Neuron (in vitro differentiated cells): ENCODE measurements around the gene HIGD1B.

Experiments
- H2AFZ ChIP-seq: one replicate; pipeline ENCODE4 v1.6.1; 2013; ENCODE audit warnings: low read depth, mild to moderate bottlenecking, inconsistent platforms, low read length, moderate library complexity
- H3K27me3 ChIP-seq: one replicate; pipeline ENCODE4 v1.6.1; 2013; ENCODE audit warnings: low read length; ENCODE audit not compliant: insufficient read depth
- H3K36me3 ChIP-seq: one replicate; pipeline ENCODE4 v1.6.1; 2013; ENCODE audit warnings: low read length; ENCODE audit not compliant: insufficient read depth
- H3K4me1 ChIP-seq: one replicate; pipeline ENCODE4 v1.6.1; 2013; ENCODE audit warnings: low read length; ENCODE audit not compliant: insufficient read depth
- H3K4me3 ChIP-seq: 2 replicates; pipeline ENCODE4 v1.5.1; 2013; ENCODE audit warnings: mild to moderate bottlenecking, low read length, moderate library complexity
- H3K9me3 ChIP-seq: one replicate; pipeline ENCODE4 v1.6.1; 2013; ENCODE audit warnings: low read length

Gene HIGD1B

DNA sequence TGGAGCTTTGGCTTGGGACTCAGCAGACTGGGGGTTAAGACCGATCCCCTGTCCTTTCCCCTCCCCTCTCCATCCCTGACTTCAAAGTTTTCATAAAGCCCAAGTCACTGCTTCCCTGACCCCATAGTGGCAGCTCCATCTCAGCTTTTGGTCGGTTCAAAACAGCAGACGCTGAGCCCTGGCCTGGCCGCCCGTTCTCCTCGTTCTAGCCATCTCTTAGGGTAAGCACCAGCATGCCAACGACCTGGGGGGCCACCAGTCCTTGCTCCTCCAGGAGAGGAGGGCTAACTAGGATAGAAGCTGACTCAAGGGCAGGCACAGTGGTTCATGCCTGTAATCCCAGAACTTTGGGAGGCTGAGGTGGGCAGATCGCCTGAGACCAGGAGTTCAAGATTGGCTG is 1.5 kb upstream of the HIGD1B start:
- no peaks in the 10 kb centered on the region for H3K27me3 ChIP-seq
- no peak overlapping the region for H2AFZ ChIP-seq
- H3K9me3 ChIP-seq = no peaks in the 10 kb centered on the region
- H3K36me3 ChIP-seq = peaks cover 18% of the 10 kb centered on the region
- H3K4me3 ChIP-seq = no peak overlapping the region
- H3K4me1 ChIP-seq = peaks cover 6% of the 10 kb centered on the region

DNA sequence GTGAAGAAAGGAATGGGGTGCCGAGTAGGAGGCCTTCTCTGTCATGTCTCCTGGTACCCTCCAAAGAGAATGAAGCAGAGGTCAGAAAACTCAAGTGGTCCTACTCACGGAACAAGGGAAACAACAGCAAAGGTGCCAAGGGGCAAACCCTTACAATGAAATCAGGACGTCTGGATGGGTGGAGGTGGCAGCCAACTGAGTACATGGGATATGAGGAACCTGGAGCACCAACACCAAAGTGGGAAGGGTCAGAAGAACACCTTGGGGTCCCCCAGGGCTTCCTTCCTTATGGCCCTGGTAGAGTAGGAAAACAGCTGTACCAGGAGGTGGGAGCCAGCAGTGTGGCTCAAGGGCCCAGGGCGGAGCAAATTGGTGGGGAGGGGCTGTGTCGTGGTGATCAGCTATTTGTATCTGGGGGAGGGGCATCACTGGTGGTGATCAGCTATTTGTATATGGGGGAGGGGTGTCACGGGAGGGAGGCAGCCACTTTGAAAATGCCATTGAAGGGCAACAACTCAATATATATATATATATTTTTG is 643 bp downstream of the HIGD1B start:
- no peaks in the 10 kb centered on the region for H3K4me1 ChIP-seq
- no peaks in the 10 kb centered on the region for H3K9me3 ChIP-seq
- H3K4me3 ChIP-seq = no peak overlapping the region
- no peaks in the 10 kb centered on the region for H3K27me3 ChIP-seq
- peaks cover 33% of the 10 kb centered on the region for H3K36me3 ChIP-seq
- no peak overlapping the region for H2AFZ ChIP-seq

DNA sequence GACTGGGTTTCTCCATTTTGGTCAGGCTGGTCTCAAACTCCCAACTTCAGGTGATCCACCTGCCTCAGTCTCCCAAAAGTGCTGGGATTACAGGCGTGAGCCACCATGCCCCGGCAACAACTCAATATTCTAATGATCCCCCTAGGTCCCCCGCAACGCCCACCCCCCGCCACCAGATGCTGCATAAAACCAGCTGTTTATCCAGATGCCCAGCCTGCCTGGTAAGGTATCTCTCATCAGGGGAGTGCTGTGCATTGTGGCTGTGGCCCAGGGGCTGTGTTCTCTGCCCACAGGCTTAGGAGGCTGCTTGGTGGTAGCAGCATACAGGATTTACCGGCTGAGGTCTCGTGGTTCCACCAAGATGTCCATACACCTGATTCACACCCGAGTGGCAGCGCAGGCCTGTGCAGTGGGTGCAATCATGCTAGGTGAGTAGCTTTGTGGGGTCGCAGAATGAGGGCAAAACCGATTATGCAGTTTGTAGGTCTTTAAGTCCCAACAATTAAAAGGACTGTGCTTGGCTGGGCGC is 1.3 kb downstream of the HIGD1B start:
- Histone ChIP-seq H3K4me3 (no peak overlapping the region), H3K4me1 (no peaks in the 10 kb centered on the region), H3K9me3 (no peaks in the 10 kb centered on the region), H3K27me3 (no peaks in the 10 kb centered on the region), H3K36me3 (peaks cover 40% of the 10 kb centered on the region), H2AFZ (no peak overlapping the region)

DNA sequence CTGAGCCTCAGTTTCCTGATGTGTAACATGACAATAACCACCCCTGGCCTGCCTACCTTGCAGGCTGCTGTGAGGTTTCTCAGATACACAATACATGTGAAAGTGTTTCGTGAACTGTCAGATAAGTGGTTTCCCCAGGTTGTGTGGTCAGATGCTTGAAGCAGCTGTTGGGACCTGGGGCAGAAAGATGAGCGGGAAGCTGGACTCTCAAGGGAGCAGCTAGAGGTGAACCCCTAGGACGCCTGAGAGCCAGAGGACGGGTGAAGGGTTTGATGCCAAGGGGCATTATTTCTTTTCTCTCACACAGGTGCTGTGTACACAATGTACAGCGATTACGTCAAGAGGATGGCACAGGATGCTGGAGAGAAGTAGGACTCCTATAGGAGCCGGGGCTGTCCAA is 2.3 kb downstream of the HIGD1B start:
- no peaks in the 10 kb centered on the region for H3K27me3 ChIP-seq
- H3K9me3 ChIP-seq = no peaks in the 10 kb centered on the region
- H2AFZ ChIP-seq = no peak overlapping the region
- no peaks in the 10 kb centered on the region for H3K4me1 ChIP-seq
- H3K4me3 ChIP-seq = no peak overlapping the region
- peaks cover 50% of the 10 kb centered on the region for H3K36me3 ChIP-seq

DNA sequence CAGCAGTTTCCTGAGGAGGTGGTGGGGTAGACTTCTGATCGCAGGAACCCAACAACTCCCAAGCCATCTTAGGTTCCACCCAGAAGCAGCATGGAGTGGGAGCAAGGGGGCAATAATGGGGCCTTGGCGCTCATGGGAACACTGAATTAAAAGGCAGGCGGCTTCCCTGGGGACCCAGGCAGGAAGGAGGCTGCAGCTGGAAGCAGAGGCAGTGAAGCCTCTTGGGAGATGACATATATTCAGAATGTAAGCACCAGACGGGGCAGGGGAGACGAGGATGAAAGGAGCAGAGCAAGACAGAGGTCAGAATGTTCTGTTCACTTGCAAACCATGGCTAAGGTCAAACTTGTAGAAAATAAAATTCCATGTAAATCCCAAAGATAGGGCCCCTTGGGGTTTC is 2.9 kb downstream of the HIGD1B start:
- Histone ChIP-seq H2AFZ (no peak overlapping the region), H3K36me3 (peaks cover 54% of the 10 kb centered on the region), H3K4me1 (no peaks in the 10 kb centered on the region), H3K9me3 (no peaks in the 10 kb centered on the region), H3K27me3 (no peaks in the 10 kb centered on the region), H3K4me3 (no peak overlapping the region)

DNA sequence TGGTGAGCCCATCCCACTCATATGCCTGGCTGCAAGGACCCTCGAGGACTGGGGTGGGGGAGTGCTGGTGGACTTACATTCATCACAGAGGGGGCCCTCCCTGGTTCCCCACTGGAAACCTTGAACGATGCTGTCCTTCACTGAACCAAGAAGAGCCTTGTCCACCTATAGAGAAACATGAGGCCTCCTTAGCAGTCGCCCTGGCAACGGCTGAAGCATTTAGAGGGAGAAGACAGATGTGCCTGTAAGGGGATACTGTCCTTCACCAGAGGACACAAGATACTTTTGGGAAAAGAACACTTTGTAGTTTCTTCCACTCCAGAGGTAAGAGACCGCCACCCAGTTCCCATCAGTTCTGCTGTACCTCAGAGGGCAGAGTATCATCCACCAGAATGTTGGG is 6.5 kb downstream of the HIGD1B start:
- Histone ChIP-seq H3K27me3 (no peaks in the 10 kb centered on the region), H3K4me3 (no peak overlapping the region), H2AFZ (no peak overlapping the region), H3K9me3 (no peaks in the 10 kb centered on the region), H3K36me3 (peaks cover 77% of the 10 kb centered on the region), H3K4me1 (no peaks in the 10 kb centered on the region)

DNA sequence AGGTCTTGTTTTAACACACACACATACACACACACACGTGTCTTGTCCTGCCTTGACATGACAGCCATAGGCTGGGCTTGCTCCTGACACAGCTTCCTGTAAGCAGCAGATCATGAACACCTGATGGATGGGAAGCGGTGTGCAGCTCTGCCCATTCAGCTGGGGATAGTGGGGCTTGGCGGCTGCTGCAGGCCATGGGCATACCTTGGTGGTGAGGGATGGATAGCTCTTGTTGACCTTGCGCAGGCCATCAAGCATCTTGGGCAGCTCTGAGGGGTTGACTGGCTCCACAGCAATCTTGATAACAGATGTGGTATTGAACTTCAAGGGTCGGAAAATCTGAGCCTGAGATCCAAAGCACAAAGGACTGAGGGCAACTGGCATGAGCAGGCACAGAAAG is 12.0 kb downstream of the HIGD1B start:
- no peaks in the 10 kb centered on the region for H3K9me3 ChIP-seq
- H3K36me3 ChIP-seq = peaks cover 82% of the 10 kb centered on the region
- H2AFZ ChIP-seq = no peak overlapping the region
- no peak overlapping the region for H3K4me3 ChIP-seq
- no peaks in the 10 kb centered on the region for H3K4me1 ChIP-seq
- H3K27me3 ChIP-seq = no peaks in the 10 kb centered on the region

DNA sequence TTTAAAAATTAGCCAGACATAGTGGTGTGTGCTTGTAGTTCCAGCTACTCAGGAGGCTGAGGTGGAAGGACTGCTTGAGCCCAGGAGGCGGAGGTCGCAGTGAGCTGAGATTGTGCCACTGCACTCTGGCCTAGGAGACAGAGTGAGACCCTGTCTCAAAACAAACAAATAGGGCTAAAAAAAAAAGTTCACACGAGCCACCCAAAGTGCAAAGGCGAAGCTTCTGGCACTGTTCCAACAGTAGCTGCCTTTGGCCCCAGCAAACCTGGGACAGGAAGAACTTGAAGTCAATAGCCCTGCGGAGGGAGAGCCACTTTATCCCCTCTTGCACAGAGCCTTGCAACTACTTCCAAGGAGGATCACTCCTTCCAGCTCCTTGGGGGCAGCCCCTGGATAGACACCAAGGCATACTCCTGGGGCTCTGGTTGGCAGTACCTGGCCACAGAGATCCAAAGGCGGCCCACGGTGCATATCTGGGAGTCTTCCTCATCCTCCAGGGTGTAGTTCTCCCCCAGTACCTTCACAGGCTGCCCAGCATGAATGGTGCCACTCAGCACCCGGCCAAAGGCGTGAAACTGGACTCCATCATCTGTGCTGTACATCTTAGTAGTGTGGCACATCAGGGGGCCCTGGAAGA is 14.7 kb downstream of the HIGD1B start:
- Histone ChIP-seq H3K36me3 (peaks cover 69% of the 10 kb centered on the region), H3K4me3 (no peak overlapping the region), H2AFZ (no peak overlapping the region), H3K9me3 (no peaks in the 10 kb centered on the region), H3K27me3 (no peaks in the 10 kb centered on the region), H3K4me1 (no peaks in the 10 kb centered on the region)

DNA sequence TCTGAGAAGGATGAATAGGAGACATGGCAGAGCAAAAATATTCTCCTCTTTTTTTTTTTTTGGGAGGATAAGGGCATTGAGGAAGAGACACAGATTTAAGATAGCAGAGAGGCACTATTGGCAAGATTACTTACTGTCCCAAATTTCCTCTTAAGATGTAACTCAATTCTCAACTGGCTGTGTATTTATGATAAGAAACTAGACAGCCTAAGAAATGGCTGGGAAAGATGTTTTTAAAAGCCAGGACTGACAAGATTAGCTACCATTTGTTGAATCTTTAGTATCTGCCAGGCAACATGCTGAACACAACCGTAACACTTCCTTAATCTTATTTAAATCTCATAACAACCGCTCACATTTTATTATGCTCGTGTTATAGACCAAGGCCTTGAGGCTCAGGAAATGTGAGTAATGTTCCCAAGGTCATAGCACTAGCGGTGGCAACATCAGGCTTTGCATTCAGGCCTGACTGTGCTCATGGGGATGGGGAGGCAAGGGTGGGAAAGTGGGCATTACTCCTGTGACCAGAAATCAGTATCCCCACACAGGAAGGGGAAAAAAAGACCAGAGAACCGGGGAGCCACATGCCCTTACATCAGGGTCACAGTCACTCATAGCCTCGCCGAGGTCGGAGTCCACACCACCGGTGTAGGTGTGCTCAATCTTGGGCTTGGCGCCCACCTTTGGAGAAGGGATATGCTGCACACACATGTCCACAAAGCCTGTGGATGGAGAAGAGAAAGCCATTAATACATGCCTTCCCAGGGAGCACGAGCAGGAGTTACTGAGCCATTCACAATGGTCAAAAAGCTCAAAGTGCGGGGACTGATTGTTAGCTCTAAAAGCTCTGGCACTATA is 15.6 kb downstream of the HIGD1B start:
- Histone ChIP-seq H3K9me3 (no peaks in the 10 kb centered on the region), H3K36me3 (peaks cover 72% of the 10 kb centered on the region), H3K4me3 (no peak overlapping the region), H3K4me1 (no peaks in the 10 kb centered on the region), H3K27me3 (no peaks in the 10 kb centered on the region), H2AFZ (no peak overlapping the region)

DNA sequence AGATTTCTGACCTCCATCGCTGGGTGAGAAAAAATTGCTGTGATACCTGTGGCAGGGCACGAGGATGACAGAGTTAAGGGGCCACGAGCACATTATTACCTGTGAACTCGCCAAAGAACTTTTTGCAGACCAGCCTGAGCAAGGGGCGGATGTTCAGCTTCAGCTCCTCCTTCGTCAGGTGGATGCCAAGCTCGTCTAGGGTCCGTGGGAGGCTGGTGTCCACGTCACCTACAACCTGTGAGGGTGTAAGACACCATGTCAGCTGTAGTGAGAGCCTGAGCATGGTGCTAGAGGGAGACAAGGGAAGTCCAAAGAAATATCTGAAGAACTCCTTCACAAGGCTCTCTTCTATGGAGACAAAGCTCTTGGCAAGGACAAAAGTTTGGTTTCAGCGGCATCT is 17.1 kb downstream of the HIGD1B start:
- Histone ChIP-seq H3K4me1 (no peaks in the 10 kb centered on the region), H3K27me3 (no peaks in the 10 kb centered on the region), H3K36me3 (peaks cover 70% of the 10 kb centered on the region), H3K4me3 (no peak overlapping the region), H3K9me3 (no peaks in the 10 kb centered on the region), H2AFZ (no peak overlapping the region)

DNA sequence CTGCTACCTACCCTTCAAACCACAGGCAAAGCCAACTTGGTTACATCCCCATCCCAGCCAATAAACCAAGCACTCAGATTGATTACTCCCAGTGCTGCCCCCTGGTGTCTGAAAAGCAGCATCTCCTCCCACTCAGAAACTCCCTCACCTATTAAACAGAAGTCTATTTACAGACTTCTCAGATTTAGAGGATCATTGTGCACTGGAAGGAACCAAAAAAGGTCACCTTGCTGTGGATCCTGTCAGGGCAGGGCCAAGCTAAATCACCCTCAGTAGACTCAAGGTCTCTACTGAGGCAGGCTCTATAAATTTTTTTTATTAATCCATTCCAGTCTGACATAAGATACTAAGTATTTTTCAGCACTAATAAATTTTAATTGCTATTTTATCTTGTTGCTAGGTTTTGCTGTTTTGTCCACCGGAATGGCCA is 17.6 kb downstream of the HIGD1B start:
- Histone ChIP-seq H2AFZ (no peak overlapping the region), H3K27me3 (no peaks in the 10 kb centered on the region), H3K4me3 (no peak overlapping the region), H3K4me1 (no peaks in the 10 kb centered on the region), H3K9me3 (no peaks in the 10 kb centered on the region), H3K36me3 (peaks cover 70% of the 10 kb centered on the region)

DNA sequence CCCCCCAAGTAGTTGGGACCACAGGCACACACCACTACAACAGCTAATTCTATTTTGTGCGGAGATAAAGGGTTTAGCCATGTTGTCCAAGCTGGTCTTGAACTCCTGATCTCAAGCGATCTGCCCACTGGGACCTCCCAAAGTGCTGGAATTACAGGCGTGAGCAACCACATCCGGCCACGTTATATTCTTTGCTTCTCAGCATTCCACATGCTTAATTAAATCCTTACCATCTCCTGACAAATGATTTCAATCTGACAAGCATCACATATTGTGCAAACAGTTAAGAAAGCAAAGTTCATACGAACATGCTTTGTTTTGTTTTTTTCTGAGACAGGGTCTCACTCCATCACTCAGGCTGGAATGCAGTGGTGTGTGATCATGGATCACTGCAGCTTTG is 18.2 kb downstream of the HIGD1B start:
- no peak overlapping the region for H3K4me3 ChIP-seq
- no peaks in the 10 kb centered on the region for H3K4me1 ChIP-seq
- H2AFZ ChIP-seq = no peak overlapping the region
- no peaks in the 10 kb centered on the region for H3K9me3 ChIP-seq
- peaks cover 67% of the 10 kb centered on the region for H3K36me3 ChIP-seq
- H3K27me3 ChIP-seq = no peaks in the 10 kb centered on the region

DNA sequence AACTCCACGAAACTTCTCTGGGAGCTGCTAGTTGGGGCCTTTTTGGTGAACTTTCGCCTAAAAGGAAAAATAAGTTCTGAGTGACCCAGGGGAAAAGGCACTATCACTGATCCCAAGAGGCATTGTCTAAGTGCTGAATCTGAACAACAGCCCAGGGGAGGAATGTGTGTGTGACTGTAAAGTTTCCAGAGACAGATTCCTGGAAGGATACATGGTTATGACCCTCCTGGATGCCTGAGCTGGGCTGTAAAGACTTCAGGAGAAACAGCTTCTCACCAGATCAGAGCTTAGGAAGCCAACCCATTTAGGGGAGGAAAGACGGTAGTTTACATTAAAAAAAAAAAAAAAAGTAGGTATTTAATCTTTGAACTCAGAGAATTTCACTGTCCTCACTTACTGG is 20.2 kb downstream of the HIGD1B start:
- no peak overlapping the region for H3K4me3 ChIP-seq
- peaks cover 65% of the 10 kb centered on the region for H3K36me3 ChIP-seq
- H3K27me3 ChIP-seq = no peaks in the 10 kb centered on the region
- no peaks in the 10 kb centered on the region for H3K9me3 ChIP-seq
- H2AFZ ChIP-seq = no peak overlapping the region
- no peaks in the 10 kb centered on the region for H3K4me1 ChIP-seq
